PC-3 (cell line): ENCODE measurements around the gene THBS2.

ENCODE experiments used
- EZH2 ChIP-seq: fragments of 300-600 bp; sonication (generic); IDR thresholded peaks from one replicate; pipeline ENCODE4 v1.6.1; 2017; ENCODE audit warnings: antibody characterized with exemption, mild to moderate bottlenecking, low read length; ENCODE audit not compliant: unreplicated experiment
- EZH2phosphoT487 ChIP-seq: fragments of 300-600 bp; sonication (generic); IDR thresholded peaks from 2 replicates; pipeline ENCODE4 v1.6.1; 2018; ENCODE audit warnings: mild to moderate bottlenecking, antibody characterized with exemption, low read length, borderline replicate concordance
- TF ChIP-seq, protein P1 (sequence below): fragments of 300-600 bp; sonication (generic); conservative IDR thresholded peaks from 2 replicates; pipeline ENCODE4 v1.5.1; 2017; ENCODE audit warnings: antibody characterized with exemption, low read depth, mild to moderate bottlenecking, low read length

DNA sequence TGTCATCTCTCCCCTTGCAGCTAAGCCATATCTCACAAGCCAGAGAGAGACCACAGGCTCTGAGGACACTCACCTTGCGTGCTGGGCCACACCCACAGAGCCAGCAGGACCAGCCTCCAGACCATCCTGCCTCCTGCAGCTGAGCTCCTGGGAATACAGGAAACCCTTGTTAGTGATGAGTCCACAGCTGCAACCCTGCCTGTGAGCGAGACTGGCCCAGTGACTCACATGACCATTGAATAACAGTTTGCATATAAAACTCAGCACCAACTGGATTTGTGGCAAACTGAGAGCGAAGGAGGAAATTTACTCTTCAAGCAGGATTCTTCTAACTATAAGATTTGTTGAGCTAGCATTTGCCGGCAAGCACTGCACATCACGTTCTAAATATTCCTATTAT, 3.0 kb downstream of the THBS2 start:
- TF ChIP-seq, protein P1, sequence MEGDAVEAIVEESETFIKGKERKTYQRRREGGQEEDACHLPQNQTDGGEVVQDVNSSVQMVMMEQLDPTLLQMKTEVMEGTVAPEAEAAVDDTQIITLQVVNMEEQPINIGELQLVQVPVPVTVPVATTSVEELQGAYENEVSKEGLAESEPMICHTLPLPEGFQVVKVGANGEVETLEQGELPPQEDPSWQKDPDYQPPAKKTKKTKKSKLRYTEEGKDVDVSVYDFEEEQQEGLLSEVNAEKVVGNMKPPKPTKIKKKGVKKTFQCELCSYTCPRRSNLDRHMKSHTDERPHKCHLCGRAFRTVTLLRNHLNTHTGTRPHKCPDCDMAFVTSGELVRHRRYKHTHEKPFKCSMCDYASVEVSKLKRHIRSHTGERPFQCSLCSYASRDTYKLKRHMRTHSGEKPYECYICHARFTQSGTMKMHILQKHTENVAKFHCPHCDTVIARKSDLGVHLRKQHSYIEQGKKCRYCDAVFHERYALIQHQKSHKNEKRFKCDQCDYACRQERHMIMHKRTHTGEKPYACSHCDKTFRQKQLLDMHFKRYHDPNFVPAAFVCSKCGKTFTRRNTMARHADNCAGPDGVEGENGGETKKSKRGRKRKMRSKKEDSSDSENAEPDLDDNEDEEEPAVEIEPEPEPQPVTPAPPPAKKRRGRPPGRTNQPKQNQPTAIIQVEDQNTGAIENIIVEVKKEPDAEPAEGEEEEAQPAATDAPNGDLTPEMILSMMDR = no peak
- TF ChIP-seq EZH2phosphoT487 = no peak
- no peak for TF ChIP-seq EZH2
